Mesendoderm (in vitro differentiated cells): ENCODE data around the gene MOV10.

Experiments
- DNase-seq: peaks from one replicate; pipeline ENCODE4 v3.0.0; 2013
- H2AK5ac ChIP-seq: 2 replicates; pipeline ENCODE4 v1.6.1; 2013; ENCODE audit warnings: low read length, inconsistent platforms
- H2BK120ac ChIP-seq: 2 replicates; pipeline ENCODE4 v1.6.1; 2013; ENCODE audit warnings: low read depth, mild to moderate bottlenecking, low read length, moderate library complexity, mixed read lengths
- H2BK15ac ChIP-seq: replicated peaks from 2 replicates; pipeline ENCODE4 v1.6.1; 2013; ENCODE audit warnings: low read depth, mild to moderate bottlenecking, moderate library complexity
- H2BK5ac ChIP-seq: 2 replicates; pipeline ENCODE4 v1.6.1; 2013; ENCODE audit warnings: low read length, inconsistent platforms
- H3K18ac ChIP-seq: 2 replicates; pipeline ENCODE4 v1.6.1; 2013; ENCODE audit warnings: mild to moderate bottlenecking, low read length, mixed read lengths
- H3K23ac ChIP-seq: one replicate; pipeline ENCODE4 v1.6.1; 2013; ENCODE audit warnings: low read length
- H3K27ac ChIP-seq: 2 replicates; pipeline ENCODE4 v1.5.1; 2013; ENCODE audit warnings: low read depth, mild to moderate bottlenecking, inconsistent platforms, low read length, moderate library complexity
- H3K27me3 ChIP-seq: 2 replicates; pipeline ENCODE4 v1.6.1; 2013; ENCODE audit warnings: low read length, control low read depth, mild to moderate bottlenecking, inconsistent platforms; ENCODE audit not compliant: insufficient read depth, poor library complexity
- H3K36me3 ChIP-seq: 2 replicates; pipeline ENCODE4 v1.6.1; 2013; ENCODE audit warnings: low read length, inconsistent platforms; ENCODE audit not compliant: control insufficient read depth, insufficient read depth
- H3K4ac ChIP-seq: one replicate; pipeline ENCODE4 v1.6.1; 2013; ENCODE audit warnings: low read depth, mild to moderate bottlenecking, low read length, moderate library complexity
- H3K4me1 ChIP-seq: 2 replicates; pipeline ENCODE4 v1.6.1; 2013; ENCODE audit warnings: low read depth, low read length, inconsistent platforms; ENCODE audit not compliant: control insufficient read depth
- H3K4me2 ChIP-seq: 2 replicates; pipeline ENCODE4 v1.6.1; 2013; ENCODE audit warnings: low read length
- H3K4me3 ChIP-seq: 2 replicates; pipeline ENCODE4 v1.5.1; 2013; ENCODE audit warnings: mild to moderate bottlenecking, low read length
- H3K56ac ChIP-seq: one replicate; pipeline ENCODE4 v1.6.1; 2013; ENCODE audit warnings: low read length
- H3K79me1 ChIP-seq: 2 replicates; pipeline ENCODE4 v1.6.1; 2013; ENCODE audit warnings: low read length, inconsistent platforms
- H3K79me2 ChIP-seq: 2 replicates; pipeline ENCODE4 v1.6.1; 2013; ENCODE audit warnings: mild to moderate bottlenecking, low read length; ENCODE audit not compliant: control insufficient read depth, insufficient read depth
- H3K9ac ChIP-seq: 2 replicates; pipeline ENCODE4 v1.6.1; 2013; ENCODE audit warnings: low read length, inconsistent platforms
- H4K5ac ChIP-seq: one replicate; pipeline ENCODE4 v1.6.1; 2013; ENCODE audit warnings: low read length
- H4K8ac ChIP-seq: one replicate; pipeline ENCODE4 v1.6.1; 2013; ENCODE audit warnings: low read depth, mild to moderate bottlenecking, control low read depth, low read length, moderate library complexity
- WGBS: extraction: QIAGEN DNeasy Blood & Tissue Kit; methylation state at CpG from one replicate; pipeline ENCODE4 v1.1.7; 2013; ENCODE audit warnings: low lambda C conversion rate, missing lambda C conversion rate; ENCODE audit not compliant: insufficient coverage; ENCODE audit errors: extremely low coverage; 5-methylcytosine and 5-hydroxymethylcytosine counted together

MOV10 gene

GRCh38 chr1:112713466-112714312 is 39.2 kb downstream of the MOV10 start:
- Histone ChIP-seq H3K36me3 (no peaks in the 10 kb centered on the region), H2BK5ac (no peak overlapping the region), H4K5ac (no peak overlapping the region), H3K18ac (peak overlapping the region; percentile 12), H3K79me1 (no peaks in the 10 kb centered on the region), H3K4me3 (peak overlapping the region; percentile 57), H2BK120ac (no peak overlapping the region), H2AK5ac (peak overlapping the region; percentile 72), H3K27me3 (no peaks in the 10 kb centered on the region), H3K79me2 (no peaks in the 10 kb centered on the region), H3K27ac (no peak overlapping the region), H3K23ac (peak overlapping the region; percentile 50), H2BK15ac (no peak overlapping the region), H3K56ac (peak overlapping the region; percentile 71), H3K4me1 (peaks cover 13% of the 10 kb centered on the region), H3K4ac (no peak overlapping the region), H3K4me2 (peak overlapping the region; percentile 99), H4K8ac (no peak overlapping the region), H3K9ac (peak overlapping the region; percentile 67)
- WGBS, result no CpG with 5 or more reads among the region's 14 CpGs
- DNase-seq, result peak; percentile 66

DNA sequence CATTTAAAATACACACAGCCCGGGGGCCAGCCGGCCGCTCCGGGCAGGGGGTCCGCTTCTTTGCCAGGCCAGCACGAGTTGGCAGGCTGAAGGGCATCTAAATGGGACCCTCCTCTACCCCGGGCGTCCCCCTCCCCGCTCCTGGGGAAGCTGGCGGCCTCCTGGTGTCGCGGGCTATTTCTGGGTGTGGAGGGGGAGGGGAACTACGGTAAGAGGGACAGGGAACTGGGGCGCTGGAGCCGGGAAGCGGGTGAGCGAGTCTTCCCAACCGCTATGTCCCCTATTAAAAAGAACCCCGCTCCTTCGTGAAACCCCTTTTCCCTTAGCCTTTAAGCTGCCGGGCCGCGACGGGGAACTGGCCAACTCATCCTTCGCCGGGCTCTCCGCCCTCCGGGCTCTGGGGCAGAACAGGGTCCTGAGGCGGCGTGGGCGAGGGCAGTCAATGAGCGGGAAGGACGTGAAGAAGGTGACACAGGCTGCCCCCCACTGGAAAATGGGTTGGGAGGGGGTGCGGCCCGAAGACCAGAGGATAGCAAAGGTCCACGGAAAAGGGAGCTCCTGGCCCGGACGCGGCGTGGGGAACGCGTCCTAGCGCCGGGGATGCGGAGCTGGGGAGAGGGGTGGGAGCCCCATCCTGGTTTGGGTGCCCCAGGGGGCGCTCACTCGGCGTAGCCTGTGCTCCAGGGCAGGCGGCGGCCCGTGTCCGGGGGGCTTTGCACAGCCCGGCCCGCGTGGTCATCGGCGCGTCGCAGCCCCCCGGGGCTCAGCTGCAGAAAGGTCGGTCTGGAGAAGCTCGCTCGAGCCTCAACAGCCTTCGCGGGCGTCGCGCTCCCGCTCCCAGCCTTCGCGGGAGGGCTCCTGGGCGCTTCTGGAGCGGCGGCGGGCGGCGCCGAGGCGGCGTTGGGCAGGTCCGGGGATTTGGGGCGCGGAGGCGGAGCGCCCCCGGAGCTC is 40.1 kb downstream of the MOV10 start:
- no peaks in the 10 kb centered on the region for H3K79me2 ChIP-seq
- H3K4me1 ChIP-seq, result peaks cover 13% of the 10 kb centered on the region
- H3K4ac ChIP-seq, result no peak overlapping the region
- H3K27me3 ChIP-seq, result no peaks in the 10 kb centered on the region
- H3K4me2 ChIP-seq, result peak overlapping the region; percentile 99
- no peak overlapping the region for H3K27ac ChIP-seq
- no peak overlapping the region for H4K8ac ChIP-seq
- no peak for DNase-seq
- no peak overlapping the region for H4K5ac ChIP-seq
- no peak overlapping the region for H2AK5ac ChIP-seq
- no peak overlapping the region for H2BK15ac ChIP-seq
- peak overlapping the region; percentile 96 for H3K23ac ChIP-seq
- peak overlapping the region; percentile 12 for H3K18ac ChIP-seq
- peak overlapping the region; percentile 75 for H3K56ac ChIP-seq
- no peak overlapping the region for H2BK5ac ChIP-seq
- peak overlapping the region; percentile 57 for H3K4me3 ChIP-seq
- no CpG with 5 or more reads among the region's 86 CpGs for WGBS
- no peaks in the 10 kb centered on the region for H3K36me3 ChIP-seq
- H3K9ac ChIP-seq, result peak overlapping the region; percentile 67
- H3K79me1 ChIP-seq, result no peaks in the 10 kb centered on the region
- H2BK120ac ChIP-seq, result no peak overlapping the region

- peak; percentile 98 for DNase-seq
- no peak within 1 kb of the TSS for H4K5ac ChIP-seq
- H3K9ac ChIP-seq, result peak within 1 kb of the TSS; percentile 67
- H3K4ac ChIP-seq, result no peak within 1 kb of the TSS
- H2BK5ac ChIP-seq, result no peak within 1 kb of the TSS
- H4K8ac ChIP-seq, result no peak within 1 kb of the TSS
- H3K27me3 ChIP-seq, result no peaks in the 10 kb centered on the region
- H3K23ac ChIP-seq, result peak within 1 kb of the TSS; percentile 96
- no CpG with 5 or more reads among the region's 51 CpGs for WGBS
- no peak within 1 kb of the TSS for H2BK120ac ChIP-seq
- H3K18ac ChIP-seq, result peak within 1 kb of the TSS; percentile 12
- H2BK15ac ChIP-seq, result no peak within 1 kb of the TSS
- peaks cover 13% of the 10 kb centered on the region for H3K4me1 ChIP-seq
- no peaks in the 10 kb centered on the region for H3K79me2 ChIP-seq
- no peaks in the 10 kb centered on the region for H3K79me1 ChIP-seq
- peak within 1 kb of the TSS; percentile 57 for H3K4me3 ChIP-seq
- peak within 1 kb of the TSS; percentile 99 for H3K4me2 ChIP-seq
- H2AK5ac ChIP-seq, result no peak within 1 kb of the TSS
- H3K56ac ChIP-seq, result peak within 1 kb of the TSS; percentile 75
- no peaks in the 10 kb centered on the region for H3K36me3 ChIP-seq
- H3K27ac ChIP-seq, result no peak within 1 kb of the TSS
Measured at GRCh38 chr1:112715264-112716053, 41.0 kb downstream of the MOV10 start, which contains the start of gene PPM1J. TSS of gene PPM1J (minus strand) at chr1:112715332. CDS start at chr1:112715301, 31 bp downstream.

- peak; percentile 97 for DNase-seq
- WGBS, result no CpG with 5 or more reads among the region's 13 CpGs
- Histone ChIP-seq H4K5ac (no peak overlapping the region), H2BK5ac (peak overlapping the region; percentile 29), H3K9ac (peak overlapping the region; percentile 48), H2AK5ac (peak overlapping the region; percentile 29), H3K4ac (no peak overlapping the region), H3K27ac (no peak overlapping the region), H3K36me3 (no peaks in the 10 kb centered on the region), H2BK120ac (no peak overlapping the region), H4K8ac (no peak overlapping the region), H3K56ac (no peak overlapping the region), H3K27me3 (no peaks in the 10 kb centered on the region), H3K4me3 (no peak overlapping the region), H2BK15ac (no peak overlapping the region), H3K23ac (no peak overlapping the region), H3K79me1 (no peaks in the 10 kb centered on the region), H3K18ac (no peak overlapping the region), H3K4me2 (peak overlapping the region; percentile 81), H3K79me2 (no peaks in the 10 kb centered on the region), H3K4me1 (peaks cover 13% of the 10 kb centered on the region)
Measured at GRCh38 chr1:112716133-112716720, 41.8 kb downstream of the MOV10 start.

GRCh38 chr1:112717263-112717873 is 42.9 kb downstream of the MOV10 start:
- Histone ChIP-seq H3K36me3 (no peaks in the 10 kb centered on the region), H3K79me1 (no peaks in the 10 kb centered on the region), H3K4me1 (peaks cover 12% of the 10 kb centered on the region), H2BK15ac (no peak overlapping the region), H3K27me3 (no peaks in the 10 kb centered on the region), H4K5ac (no peak overlapping the region), H3K4me3 (no peak overlapping the region), H3K9ac (no peak overlapping the region), H3K79me2 (no peaks in the 10 kb centered on the region), H4K8ac (no peak overlapping the region), H3K56ac (no peak overlapping the region), H3K23ac (no peak overlapping the region), H2BK120ac (no peak overlapping the region), H3K27ac (no peak overlapping the region), H2AK5ac (no peak overlapping the region), H3K4ac (no peak overlapping the region), H2BK5ac (no peak overlapping the region), H3K18ac (no peak overlapping the region), H3K4me2 (no peak overlapping the region)
- DNase-seq, result peak; percentile 67
- no CpG with 5 or more reads among the region's 2 CpGs for WGBS
